Gastroesophageal sphincter (tissue), 3 donors: ENCODE results near the gene TRABD.

Experiments used
- EP300 ChIP-seq: sonication (generic); formaldehyde crosslinking; IDR thresholded peaks from one replicate; pipeline ENCODE4 v1.6.1; 2017; ENCODE audit warnings: antibody characterized with exemption, mild to moderate bottlenecking
- POLR2A ChIP-seq, 2 donors: fragments of 450-650 bp; IDR thresholded peaks; one replicate each; pipeline ENCODE4 v1.6.1; 2017; ENCODE audit warnings: antibody characterized with exemption in 2 of 2, mild to moderate bottlenecking in 2 of 2, moderate library complexity in 1 of 2
- TF ChIP-seq, protein P1 (sequence below), 4 experiments: fragments of 200-600 bp in 2 of 4; fragments of 450-650 bp in 2 of 4; sonication (generic) in 1 of 4; IDR thresholded peaks; one replicate each; pipeline ENCODE4 v1.5.1; 2017 to 2019; ENCODE audit warnings: antibody characterized with exemption in 4 of 4, mild to moderate bottlenecking in 2 of 4, moderate library complexity in 2 of 4

DNA sequence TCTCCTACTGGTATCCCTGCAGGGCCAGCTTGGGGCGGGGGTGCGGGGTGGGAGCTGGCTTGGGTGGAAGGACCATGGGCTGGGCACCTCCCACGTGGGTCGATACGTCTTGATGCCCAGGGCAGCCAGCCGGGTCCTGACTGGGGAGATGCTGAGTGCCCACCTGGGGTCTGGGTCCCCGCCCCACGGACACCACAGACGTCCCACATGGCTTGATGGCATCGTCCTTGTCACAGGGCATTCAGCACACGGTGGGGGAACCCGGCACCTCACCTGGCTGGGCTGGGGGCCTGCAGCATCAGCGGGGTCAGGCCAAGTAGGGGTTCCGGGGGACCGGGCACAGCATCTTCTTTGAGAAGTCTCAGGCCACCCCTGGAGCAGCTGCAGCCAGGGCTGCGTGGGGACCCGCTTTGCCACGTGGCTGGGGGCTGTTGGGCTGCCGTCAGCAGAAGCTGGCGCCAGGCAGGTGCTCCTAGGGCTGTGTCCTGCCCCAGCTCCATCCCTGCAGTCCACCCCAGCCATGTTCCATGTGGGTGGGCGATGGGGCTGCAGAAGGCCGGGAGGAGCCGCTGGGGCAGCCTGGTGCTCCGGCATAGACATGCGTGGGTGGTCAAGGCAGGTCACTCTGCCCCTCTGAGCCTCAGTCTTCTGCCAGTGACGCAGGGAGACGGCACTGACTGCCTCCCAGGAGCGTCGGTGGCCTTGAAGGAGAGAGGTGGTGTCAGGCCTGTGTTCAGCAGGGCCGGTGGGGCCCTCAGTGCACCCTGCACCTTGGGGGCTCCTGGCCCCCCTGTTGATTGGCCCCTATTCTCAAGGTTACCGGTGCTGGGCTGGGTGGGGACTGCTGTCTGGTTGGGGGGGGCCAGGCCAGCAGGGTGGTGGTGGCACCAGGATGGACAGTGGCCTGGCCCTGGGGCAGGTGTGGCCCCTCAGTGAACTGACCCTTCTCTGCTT is 23.5 kb downstream of the TRABD start:
- TF ChIP-seq EP300, result no peak
- no peak for TF ChIP-seq POLR2A (IDR thresholded peaks at IDR 0.05)
- TF ChIP-seq, protein P1, sequence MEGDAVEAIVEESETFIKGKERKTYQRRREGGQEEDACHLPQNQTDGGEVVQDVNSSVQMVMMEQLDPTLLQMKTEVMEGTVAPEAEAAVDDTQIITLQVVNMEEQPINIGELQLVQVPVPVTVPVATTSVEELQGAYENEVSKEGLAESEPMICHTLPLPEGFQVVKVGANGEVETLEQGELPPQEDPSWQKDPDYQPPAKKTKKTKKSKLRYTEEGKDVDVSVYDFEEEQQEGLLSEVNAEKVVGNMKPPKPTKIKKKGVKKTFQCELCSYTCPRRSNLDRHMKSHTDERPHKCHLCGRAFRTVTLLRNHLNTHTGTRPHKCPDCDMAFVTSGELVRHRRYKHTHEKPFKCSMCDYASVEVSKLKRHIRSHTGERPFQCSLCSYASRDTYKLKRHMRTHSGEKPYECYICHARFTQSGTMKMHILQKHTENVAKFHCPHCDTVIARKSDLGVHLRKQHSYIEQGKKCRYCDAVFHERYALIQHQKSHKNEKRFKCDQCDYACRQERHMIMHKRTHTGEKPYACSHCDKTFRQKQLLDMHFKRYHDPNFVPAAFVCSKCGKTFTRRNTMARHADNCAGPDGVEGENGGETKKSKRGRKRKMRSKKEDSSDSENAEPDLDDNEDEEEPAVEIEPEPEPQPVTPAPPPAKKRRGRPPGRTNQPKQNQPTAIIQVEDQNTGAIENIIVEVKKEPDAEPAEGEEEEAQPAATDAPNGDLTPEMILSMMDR (IDR thresholded peaks at IDR 0.05), result no peak
